Hepatocyte (in vitro differentiated cells): Measurements from ENCODE around the gene PLEKHG5.

Experiments
- CTCF ChIP-seq: fragments of 200-600 bp; sonication (generic); IDR thresholded peaks from 2 replicates; pipeline ENCODE4 v1.5.1; 2016; ENCODE audit warnings: antibody characterized with exemption, mild to moderate bottlenecking; ENCODE audit not compliant: poor library complexity
- EZH2 ChIP-seq: fragments of 200-600 bp; sonication (generic); IDR thresholded peaks from 2 replicates; pipeline ENCODE4 v1.6.1; 2016; ENCODE audit warnings: antibody characterized with exemption, mild to moderate bottlenecking, borderline replicate concordance
- EZH2phosphoT487 ChIP-seq: fragments of 200-600 bp; sonication (generic); IDR thresholded peaks from one replicate; pipeline ENCODE4 v1.6.1; 2018; ENCODE audit warnings: antibody characterized with exemption, mild to moderate bottlenecking, low read depth, moderate library complexity; ENCODE audit not compliant: unreplicated experiment, severe bottlenecking

GRCh38 chr1:6476483-6476882 lies 15.0 kb downstream of the PLEKHG5 start:
- TF ChIP-seq CTCF (no peak), EZH2 (no peak), EZH2phosphoT487 (no peak)
